Transverse colon (tissue), 4 donors: ENCODE data around the gene CD164.

Source experiments
- POLR2AphosphoS5 ChIP-seq, 3 donors: sonication (generic); formaldehyde crosslinking; IDR thresholded peaks; one replicate each; pipeline ENCODE4 v1.6.1; 2016; ENCODE audit warnings: antibody characterized with exemption in 3 of 3
- TF ChIP-seq, protein P1 (sequence below), 5 experiments: fragments of 200-600 bp in 3 of 5; fragments of 450-650 bp in 2 of 5; sonication (generic) in 3 of 5; IDR thresholded peaks; 1 replicate in 2 of 5; 2 replicates in 3 of 5; pipeline ENCODE4 v1.5.1; 2016 to 2017; ENCODE audit warnings: antibody characterized with exemption in 5 of 5, inconsistent platforms in 3 of 5, mild to moderate bottlenecking in 2 of 5, moderate library complexity in 1 of 5

DNA sequence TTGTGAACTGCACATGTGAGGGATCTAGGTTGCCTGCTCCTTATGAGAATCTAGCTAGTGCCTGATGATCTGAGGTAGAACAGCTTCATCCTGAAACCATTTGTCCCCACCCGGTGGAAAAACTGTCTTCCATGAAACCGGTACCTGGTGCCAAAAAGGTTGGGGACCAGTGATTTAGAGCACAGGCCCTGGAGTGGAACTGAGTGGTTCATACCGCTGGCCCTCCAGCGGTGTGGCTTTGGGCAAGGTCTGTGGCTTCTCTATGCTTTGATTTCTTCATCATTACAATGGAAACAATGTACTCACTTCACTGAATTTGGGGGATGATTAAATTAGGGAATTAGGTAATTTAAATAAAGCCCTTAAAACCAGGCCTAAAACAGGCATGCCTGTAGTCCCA lies 36.3 kb downstream of the CD164 start:
- TF ChIP-seq, protein P1, sequence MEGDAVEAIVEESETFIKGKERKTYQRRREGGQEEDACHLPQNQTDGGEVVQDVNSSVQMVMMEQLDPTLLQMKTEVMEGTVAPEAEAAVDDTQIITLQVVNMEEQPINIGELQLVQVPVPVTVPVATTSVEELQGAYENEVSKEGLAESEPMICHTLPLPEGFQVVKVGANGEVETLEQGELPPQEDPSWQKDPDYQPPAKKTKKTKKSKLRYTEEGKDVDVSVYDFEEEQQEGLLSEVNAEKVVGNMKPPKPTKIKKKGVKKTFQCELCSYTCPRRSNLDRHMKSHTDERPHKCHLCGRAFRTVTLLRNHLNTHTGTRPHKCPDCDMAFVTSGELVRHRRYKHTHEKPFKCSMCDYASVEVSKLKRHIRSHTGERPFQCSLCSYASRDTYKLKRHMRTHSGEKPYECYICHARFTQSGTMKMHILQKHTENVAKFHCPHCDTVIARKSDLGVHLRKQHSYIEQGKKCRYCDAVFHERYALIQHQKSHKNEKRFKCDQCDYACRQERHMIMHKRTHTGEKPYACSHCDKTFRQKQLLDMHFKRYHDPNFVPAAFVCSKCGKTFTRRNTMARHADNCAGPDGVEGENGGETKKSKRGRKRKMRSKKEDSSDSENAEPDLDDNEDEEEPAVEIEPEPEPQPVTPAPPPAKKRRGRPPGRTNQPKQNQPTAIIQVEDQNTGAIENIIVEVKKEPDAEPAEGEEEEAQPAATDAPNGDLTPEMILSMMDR (IDR thresholded peaks at IDR 0.05): no peak
- no peak for TF ChIP-seq POLR2AphosphoS5 (IDR thresholded peaks at IDR 0.05)
